Measurements from ENCODE around the gene C6orf136.
"Not testable (repeated sequence)": the region's sequence is repeated elsewhere in the genome, so short reads cannot be mapped to it uniquely, and the experiment has no call there.

Gene C6orf136

DNA sequence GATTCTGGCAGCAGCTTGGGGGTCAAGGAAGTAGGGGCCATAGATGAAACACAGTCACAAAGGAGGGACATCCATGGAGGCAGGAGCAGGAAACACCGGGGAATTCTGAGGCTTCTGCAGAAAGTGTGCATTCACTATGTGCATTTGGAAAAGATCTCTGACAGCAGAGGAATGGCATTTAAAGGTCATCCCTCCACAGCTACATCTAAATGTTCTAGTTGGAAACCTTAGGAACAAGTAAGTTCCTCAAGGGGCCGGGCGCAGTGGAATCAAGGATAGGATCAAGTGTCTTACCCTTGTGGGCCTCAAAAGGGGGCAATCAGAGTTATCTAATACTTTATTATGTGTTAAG lies 8.8 kb downstream of the C6orf136 start:
- CTCF ChIA-PET: interaction anchor here (0.6 kb wide), 1 partner anchor 14 kb away, joined by 3 read pairs; no protein-coding TSS in a partner anchor
- POLR2A ChIA-PET (ENCODE audit: low non-redundant PET): no interaction called here
- TF ChIP-seq CTCF (conservative IDR thresholded peaks at IDR 0.05; ENCODE audit: low read depth): no peak
- no peak for DNase-seq (ENCODE audit: low spot score)
- no peak overlapping the region for H3K27ac ChIP-seq

DNA sequence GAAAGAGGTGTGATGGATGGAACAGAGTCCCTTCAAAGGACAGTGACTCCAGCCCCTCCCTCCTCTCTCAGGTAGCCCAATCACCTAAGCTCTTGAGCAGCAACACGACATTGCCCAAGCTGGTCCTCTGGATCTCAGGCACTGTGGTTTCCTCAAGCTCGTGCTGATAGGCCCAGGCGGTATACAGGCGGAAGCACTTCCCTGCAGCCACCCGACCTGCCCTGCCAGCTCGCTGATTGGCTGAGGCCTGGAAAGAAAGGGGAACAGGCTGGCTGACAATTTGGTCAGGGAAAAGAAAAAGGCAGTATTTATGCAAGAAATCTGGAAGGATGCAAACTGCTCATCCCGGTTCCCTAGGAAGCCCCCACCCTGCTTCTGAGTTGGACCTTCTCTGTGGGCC lies 9.6 kb downstream of the C6orf136 start:
- TF ChIP-seq CTCF (conservative IDR thresholded peaks at IDR 0.05; ENCODE audit: low read depth): no peak
- DNase-seq (ENCODE audit: low spot score): no peak
- CTCF ChIA-PET: interaction anchor here (0.5 to 0.7 kb wide), 2 partner anchors 10 to 431 kb away, joined by 3 read pairs; no protein-coding TSS in a partner anchor
- H3K27ac ChIP-seq: 0 out of 2 replicates have a peak overlapping the region, but pooled peaks have one; percentile 9
- POLR2A ChIA-PET (ENCODE audit: low non-redundant PET): no interaction called here

- no peak overlapping the region for H3K27ac ChIP-seq
- TF ChIP-seq CTCF (conservative IDR thresholded peaks at IDR 0.05; ENCODE audit: low read depth): no peak
- POLR2A ChIA-PET (ENCODE audit: low non-redundant PET): no interaction called here
- no peak for DNase-seq (ENCODE audit: low spot score)
- CTCF ChIA-PET: no interaction called here
Measured at GRCh38 chr6:30657454-30657853, 10.5 kb downstream of the C6orf136 start.

GRCh38 chr6:30657922-30658321 lies 11.0 kb downstream of the C6orf136 start:
- POLR2A ChIA-PET (ENCODE audit: low non-redundant PET); H3K27ac ChIP-seq; DNase-seq (ENCODE audit: low spot score): not testable (repeated sequence)
- CTCF ChIA-PET: interaction anchor here (0.7 kb wide), 1 partner anchor 41 kb away, joined by 3 read pairs; no protein-coding TSS in a partner anchor

- no peak for TF ChIP-seq CTCF (conservative IDR thresholded peaks at IDR 0.05; ENCODE audit: low read depth)
- POLR2A ChIA-PET (ENCODE audit: low non-redundant PET): no interaction called here
Measured at GRCh38 chr6:30664994-30665767, 18.2 kb downstream of the C6orf136 start.

DNA sequence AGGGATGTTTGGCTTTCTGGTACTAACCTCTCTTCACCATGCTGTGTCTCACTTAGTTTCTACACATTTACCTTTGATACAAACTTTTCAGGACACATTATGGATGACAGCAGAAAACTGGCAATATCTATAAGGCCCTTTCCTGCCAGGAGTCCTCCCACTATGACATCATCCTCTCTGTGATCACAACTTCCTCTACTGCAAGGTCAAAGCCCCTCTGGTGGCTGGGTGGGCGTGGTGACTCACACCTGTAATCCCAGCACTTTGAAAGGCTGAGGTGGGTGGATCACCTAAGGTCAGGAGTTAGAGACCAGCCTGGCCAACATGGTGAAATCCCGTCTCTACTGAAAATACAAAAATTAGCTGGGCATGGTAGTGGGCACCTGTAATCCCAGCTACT lies 19.4 kb downstream of the C6orf136 start:
- POLR2A ChIA-PET (ENCODE audit: low non-redundant PET); DNase-seq (ENCODE audit: low spot score); H3K27ac ChIP-seq; CTCF ChIA-PET: not testable (repeated sequence)

More at GRCh38 chr6:30664994-30665767, 18.2 kb downstream of the C6orf136 start:
- no peak for DNase-seq (ENCODE audit: low spot score)
- no peak overlapping the region for H3K27ac ChIP-seq
- CTCF ChIA-PET: interaction anchor here (0.7 to 1.0 kb wide), 3 partner anchors 14 to 415 kb away, joined by 3 to 5 read pairs (median 3); no protein-coding TSS in a partner anchor

DNA sequence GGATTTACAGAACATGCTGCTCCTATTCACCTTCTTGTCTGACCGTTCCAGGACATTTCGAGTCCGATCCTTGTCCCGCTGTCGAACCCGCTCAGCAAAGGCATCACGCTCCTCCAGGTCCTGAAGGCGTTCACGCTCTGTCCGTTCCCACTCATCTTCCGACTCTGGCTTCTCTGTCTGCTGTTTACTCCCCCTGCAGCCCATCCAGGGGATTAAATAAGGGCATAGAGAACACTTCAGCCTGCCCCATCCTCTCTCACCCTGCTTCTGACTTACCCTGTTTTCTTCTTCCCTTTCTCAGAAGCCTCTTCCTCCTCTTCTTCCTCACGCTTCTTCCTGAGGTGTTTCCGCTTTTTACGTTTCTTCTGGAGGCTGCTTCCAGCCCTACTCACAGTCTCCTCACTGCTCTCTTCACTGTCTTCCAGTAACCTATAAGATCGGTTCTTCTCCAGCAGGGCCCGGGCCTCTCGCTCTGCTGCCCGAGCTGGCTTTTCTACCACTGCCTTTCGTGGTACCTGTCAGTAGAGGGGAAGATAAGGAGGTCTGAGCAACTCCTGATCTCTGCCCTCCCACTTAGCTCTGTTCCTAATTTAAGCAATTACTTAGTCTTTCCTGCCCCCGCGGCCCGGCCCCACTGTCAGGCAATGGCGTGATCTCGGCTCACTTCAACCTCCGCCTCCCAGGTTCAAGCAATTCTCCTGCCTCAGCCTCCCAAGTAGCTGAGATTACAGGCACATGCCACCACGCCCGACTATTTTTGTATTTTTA lies 24.0 kb downstream of the C6orf136 start:
- DNase-seq (ENCODE audit: low spot score): no peak
- ChIA-PET CTCF (interaction anchor here (0.6 to 0.9 kb wide), 3 partner anchors 11 to 64 kb away, joined by 3 to 4 read pairs (median 3); no protein-coding TSS in a partner anchor), POLR2A (ENCODE audit: low non-redundant PET) (no interaction called here)
- TF ChIP-seq CTCF (conservative IDR thresholded peaks at IDR 0.05; ENCODE audit: low read depth): no peak
- 0 out of 2 replicates have a peak overlapping the region, but pooled peaks have one; percentile 85 for H3K27ac ChIP-seq
